HepG2 (cell line): ENCODE results near the gene TKTL1. TPM values are rescaled to one million over a fixed set of nuclear protein-coding genes. Genes with fewer than 3 reads are reported as not detected.

ENCODE experiments used
- AGO1 ChIP-seq: fragments of 200-400 bp; formaldehyde crosslinking; IDR thresholded peaks from 2 replicates; pipeline ENCODE4 v1.6.1; 2017; ENCODE audit warnings: mild to moderate bottlenecking, low read depth, low read length, moderate library complexity; ENCODE audit not compliant: poor library complexity, severe bottlenecking
- BCL6 ChIP-seq: IDR thresholded peaks from 2 replicates; pipeline ENCODE4 v1.6.1; 2016; ENCODE audit warnings: missing genetic modification reagents, missing compliant biosample characterization
- CBX2 ChIP-seq, 2 experiments: fragments of 200-600 bp in 1 of 2; sonication (generic); formaldehyde crosslinking in 1 of 2; IDR thresholded peaks; 2 replicates each; pipeline versions ENCODE4 v1.7.0 to v1.8.1; 2018 to 2022; ENCODE audit warnings: low read depth in 2 of 2, low read length in 1 of 2, mild to moderate bottlenecking in 1 of 2, missing genetic modification reagents in 1 of 2
- CHD4 ChIP-seq: fragments of 200-600 bp; sonication (generic); IDR thresholded peaks from 2 replicates; pipeline ENCODE4 v1.7.0; 2017; ENCODE audit warnings: mild to moderate bottlenecking, low read length, borderline replicate concordance
- DZIP1 ChIP-seq: sonication (generic); formaldehyde crosslinking; IDR thresholded peaks from 2 replicates; pipeline ENCODE4 v1.5.0; 2020; ENCODE audit warnings: mild to moderate bottlenecking, missing genetic modification reagents
- HIC2 ChIP-seq: sonication (generic); formaldehyde crosslinking; IDR thresholded peaks from 2 replicates; pipeline ENCODE4 v1.9.0; 2022; ENCODE audit warnings: low read depth, missing genetic modification reagents
- NR2F2 ChIP-seq: IDR thresholded peaks from 2 replicates; pipeline ENCODE4 v1.6.1; 2012; ENCODE audit warnings: low read depth, inconsistent platforms, borderline replicate concordance
- PCBP2 ChIP-seq: fragments of 200-400 bp; formaldehyde crosslinking; optimal IDR thresholded peaks from 2 replicates; pipeline ENCODE3; 2018; ENCODE audit warnings: low read length, low read depth; ENCODE audit not compliant: poor library complexity, severe bottlenecking
- POLR2AphosphoS5 ChIP-seq: IDR thresholded peaks from 2 replicates; pipeline ENCODE4 v1.6.1; 2012; ENCODE audit warnings: low read depth, low read length
- RNF2 ChIP-seq: fragments of 450-650 bp; conservative IDR thresholded peaks from 2 replicates; pipeline ENCODE4 v1.6.1; 2016; ENCODE audit warnings: low read depth
- SALL1 ChIP-seq: sonication (generic); formaldehyde crosslinking; IDR thresholded peaks from 2 replicates; pipeline ENCODE4 v1.8.0; 2022; ENCODE audit warnings: mild to moderate bottlenecking, missing genetic modification reagents
- SOX6 ChIP-seq, 2 experiments: fragments of 450-650 bp in 1 of 2; sonication (generic) in 1 of 2; formaldehyde crosslinking in 1 of 2; IDR thresholded peaks; 2 replicates each; pipeline versions ENCODE4 v1.4.0 to v1.6.1; 2017 to 2020; ENCODE audit warnings: antibody characterized with exemption in 1 of 2, mild to moderate bottlenecking in 1 of 2, missing genetic modification reagents in 1 of 2
- TEF ChIP-seq: sonication (generic); formaldehyde crosslinking; IDR thresholded peaks from 2 replicates; pipeline ENCODE4 v1.5.0; 2020; ENCODE audit warnings: missing genetic modification reagents
- ZBTB46 ChIP-seq: sonication (generic); formaldehyde crosslinking; IDR thresholded peaks from 2 replicates; pipeline ENCODE4 v1.4.0; 2020; ENCODE audit warnings: mild to moderate bottlenecking, missing genetic modification reagents, borderline replicate concordance
- ZNF251 ChIP-seq: sonication (generic); formaldehyde crosslinking; IDR thresholded peaks from 2 replicates; pipeline ENCODE4 v1.9.0; 2021; ENCODE audit warnings: mild to moderate bottlenecking, missing genetic modification reagents
- ZNF362 ChIP-seq: sonication (generic); formaldehyde crosslinking; IDR thresholded peaks from 2 replicates; pipeline ENCODE4 v1.4.0; 2020; ENCODE audit warnings: missing genetic modification reagents, mild to moderate bottlenecking, borderline replicate concordance
- ZNF577 ChIP-seq: sonication (generic); formaldehyde crosslinking; IDR thresholded peaks from 2 replicates; pipeline ENCODE4 v1.4.0; 2020; ENCODE audit warnings: mild to moderate bottlenecking, low read depth, missing genetic modification reagents, borderline replicate concordance
- ZNF75D ChIP-seq: sonication (generic); formaldehyde crosslinking; IDR thresholded peaks from 2 replicates; pipeline ENCODE4 v1.8.1; 2023; ENCODE audit warnings: missing genetic modification reagents, mild to moderate bottlenecking, borderline replicate concordance
- ZNF782 ChIP-seq: sonication (generic); formaldehyde crosslinking; IDR thresholded peaks from 2 replicates; pipeline ENCODE4 v1.4.0; 2020; ENCODE audit warnings: missing genetic modification reagents, mild to moderate bottlenecking, borderline replicate concordance
- polyA plus RNA-seq, 8 experiments: library from polyadenylated mRNA; depleted of rRNA in 3 of 8; stranded (reverse) in 7 of 8; unstranded in 1 of 8; fragments of >200 nt; fragmentation: Illumina TruSeq in 4 of 8; extraction: Trizol in 4 of 8; gene quantifications; 2 replicates each; pipeline versions ENCODE4 v1.2.1 to v1.2.3, GENCODE V29; 2011 to 2016; ENCODE audit warnings: low read depth in 4 of 8, missing spikeins in 1 of 8, mixed read lengths in 1 of 8; ENCODE audit not compliant: insufficient read depth in 1 of 8
- total RNA-seq, 5 experiments: library from RNA; depleted of rRNA; stranded (reverse); fragments of >200 nt; fragmentation: Illumina TruSeq; extraction: Trizol; gene quantifications; 2 replicates each; pipeline ENCODE4 v1.2.3, GENCODE V29; 2016; ENCODE audit warnings: low read depth in 1 of 5

The TKTL1 gene
- total and polyA plus RNA-seq, 2 of the 13 experiments (the other 11 are each of a cell fraction or from before 2014, with no cell fraction given) = not detected

GRCh38 chrX:154378059-154378798 is 82.6 kb downstream of the TKTL1 start (continued):
- TF ChIP-seq CHD4 (no peak), BCL6 (CRISPR knock-in tag) (no peak), PCBP2 (no peak), SOX6 (IDR thresholded peaks at IDR 0.05) (no peak), SOX6 (CRISPR knock-in tag; IDR thresholded peaks at IDR 0.05) (peak; percentile 34; the same call in 1 of the 2 replicates), AGO1 (no peak), ZNF362 (CRISPR knock-in tag) (no peak), POLR2AphosphoS5 (peak; percentile 38; the same call in 1 of the 2 replicates), ZNF577 (no peak), SALL1 (CRISPR knock-in tag) (0 out of 2 replicates have a peak, but pooled peaks have one; percentile 1), HIC2 (CRISPR knock-in tag) (no peak; the same call in 1 of the 2 replicates), ZBTB46 (CRISPR knock-in tag) (no peak), CBX2 (IDR thresholded peaks at IDR 0.05; ENCODE audit: low read depth, low read length) (no peak), CBX2 (CRISPR knock-in tag; IDR thresholded peaks at IDR 0.05; ENCODE audit: low read depth) (no peak), RNF2 (no peak; the same call in 1 of the 2 replicates), NR2F2 (no peak), DZIP1 (CRISPR knock-in tag) (no peak), ZNF251 (CRISPR knock-in tag) (no peak), ZNF782 (no peak), TEF (CRISPR knock-in tag) (no peak), ZNF75D (no peak)
